Measurements from ENCODE around the gene KRT86.

DNA sequence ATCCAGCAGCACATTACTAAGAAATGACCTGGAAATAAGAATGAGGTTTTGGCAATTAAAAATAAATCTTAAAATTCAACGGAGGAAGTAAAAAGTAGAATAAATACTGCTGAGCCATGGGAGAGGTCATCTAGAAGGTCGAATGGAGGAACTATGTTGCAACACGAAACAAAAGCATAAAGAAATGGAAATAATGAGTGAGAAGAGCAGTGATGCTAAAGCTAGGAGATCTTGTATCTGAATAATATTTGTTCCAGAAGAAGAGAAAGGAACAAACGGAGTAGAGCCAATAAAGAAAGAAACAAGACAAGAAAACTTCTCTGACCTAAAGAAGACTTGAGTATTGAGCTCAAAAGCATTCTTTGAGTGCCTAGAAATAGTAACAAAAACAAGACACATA is 48.0 kb upstream of the KRT86 start:
- no peak for TF ChIP-seq ZNF561 (tag by site-specific recombination; IDR thresholded peaks at IDR 0.05; ENCODE audit: borderline replicate concordance)
- TF ChIP-seq, protein P1, sequence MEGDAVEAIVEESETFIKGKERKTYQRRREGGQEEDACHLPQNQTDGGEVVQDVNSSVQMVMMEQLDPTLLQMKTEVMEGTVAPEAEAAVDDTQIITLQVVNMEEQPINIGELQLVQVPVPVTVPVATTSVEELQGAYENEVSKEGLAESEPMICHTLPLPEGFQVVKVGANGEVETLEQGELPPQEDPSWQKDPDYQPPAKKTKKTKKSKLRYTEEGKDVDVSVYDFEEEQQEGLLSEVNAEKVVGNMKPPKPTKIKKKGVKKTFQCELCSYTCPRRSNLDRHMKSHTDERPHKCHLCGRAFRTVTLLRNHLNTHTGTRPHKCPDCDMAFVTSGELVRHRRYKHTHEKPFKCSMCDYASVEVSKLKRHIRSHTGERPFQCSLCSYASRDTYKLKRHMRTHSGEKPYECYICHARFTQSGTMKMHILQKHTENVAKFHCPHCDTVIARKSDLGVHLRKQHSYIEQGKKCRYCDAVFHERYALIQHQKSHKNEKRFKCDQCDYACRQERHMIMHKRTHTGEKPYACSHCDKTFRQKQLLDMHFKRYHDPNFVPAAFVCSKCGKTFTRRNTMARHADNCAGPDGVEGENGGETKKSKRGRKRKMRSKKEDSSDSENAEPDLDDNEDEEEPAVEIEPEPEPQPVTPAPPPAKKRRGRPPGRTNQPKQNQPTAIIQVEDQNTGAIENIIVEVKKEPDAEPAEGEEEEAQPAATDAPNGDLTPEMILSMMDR (tag by site-specific recombination; IDR thresholded peaks at IDR 0.05), result no peak
- no peak for TF ChIP-seq MYNN (tag by site-specific recombination; IDR thresholded peaks at IDR 0.05; ENCODE audit: borderline replicate concordance)
